Stimulated activated CD8-positive, alpha-beta memory T cell treated with anti-CD3 and anti-CD28 coated beads, Interleukin-12 subunit alpha, Interleukin-12 subunit beta, amount 100 ng/mL, for 24 hours (primary cell): ENCODE data around the gene LHPP.
"Not testable (repeated sequence)": the region's sequence is repeated elsewhere in the genome, so short reads cannot be mapped to it uniquely, and the experiment has no call there.

Experiments
- DNase-seq: peaks from one replicate; pipeline ENCODE4 v3.0.0-alpha.2; 2020; ENCODE audit errors: extremely low read depth

LHPP gene

DNA sequence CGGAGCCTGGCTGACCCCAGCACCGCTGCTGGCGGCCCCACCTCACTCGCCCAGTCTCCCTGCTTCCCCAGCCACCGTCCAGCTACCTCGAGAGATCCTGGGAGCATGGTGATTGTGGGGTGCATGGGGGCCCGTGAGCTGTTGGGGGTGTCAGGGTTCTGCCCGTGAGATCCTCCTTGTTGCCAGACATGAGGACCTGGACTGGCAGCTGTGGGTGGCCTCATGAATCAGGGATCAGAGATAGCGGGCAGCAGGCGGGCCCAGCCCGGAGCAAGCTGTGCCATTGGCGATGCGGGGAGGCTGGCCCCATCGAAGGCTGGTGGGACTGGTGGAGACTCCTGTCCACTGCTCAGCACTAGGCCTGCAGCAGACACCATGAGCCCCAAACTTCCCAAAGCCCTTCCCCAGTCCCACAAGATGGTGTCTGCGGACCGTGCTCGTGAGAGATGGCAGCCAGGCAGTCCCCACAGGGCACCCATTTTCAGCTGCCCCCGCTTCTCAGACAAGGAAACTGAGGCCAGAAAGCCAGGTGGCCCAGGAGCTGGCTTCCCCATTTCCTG is 75.6 kb downstream of the LHPP start:
- no peak for DNase-seq

DNA sequence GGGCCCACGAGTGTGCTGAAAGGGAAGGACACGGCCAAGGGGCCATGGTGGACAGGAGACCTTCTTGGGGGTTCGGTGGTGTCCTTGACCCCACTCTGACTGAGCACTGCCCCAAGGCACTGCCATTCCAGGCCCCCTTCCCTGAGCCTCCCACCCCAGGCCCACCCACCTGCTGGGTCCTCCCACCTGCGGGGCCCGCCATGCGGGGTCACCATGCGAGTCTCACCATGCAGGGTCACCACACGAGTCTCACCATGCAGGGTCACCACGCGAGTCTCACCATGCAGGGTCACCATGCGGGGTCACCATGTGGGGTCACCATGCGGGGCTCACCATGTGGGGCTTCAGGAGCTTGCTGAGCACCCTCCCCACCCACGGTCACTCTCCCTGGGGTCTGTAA is 76.3 kb downstream of the LHPP start:
- DNase-seq, result no peak

DNA sequence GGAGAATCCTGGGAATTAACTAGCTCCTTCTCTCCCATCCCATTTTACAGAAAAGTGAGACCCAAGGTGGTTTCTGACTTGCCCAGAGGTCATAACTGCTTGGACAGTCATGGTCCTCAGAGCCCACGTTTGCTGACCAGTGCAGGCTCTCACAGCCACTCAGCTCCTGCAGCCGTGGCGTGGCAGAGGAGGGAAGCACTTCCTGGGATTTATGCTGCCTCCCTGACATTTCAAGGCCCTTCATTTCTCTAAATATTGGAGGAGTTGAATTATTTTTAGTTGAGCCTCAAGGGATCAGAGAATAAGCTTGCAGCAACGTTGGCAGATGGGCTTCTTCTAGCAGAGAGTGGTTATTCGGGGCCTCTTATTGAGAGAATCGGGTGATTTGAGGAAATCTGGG is 77.1 kb downstream of the LHPP start:
- no peak for DNase-seq

DNA sequence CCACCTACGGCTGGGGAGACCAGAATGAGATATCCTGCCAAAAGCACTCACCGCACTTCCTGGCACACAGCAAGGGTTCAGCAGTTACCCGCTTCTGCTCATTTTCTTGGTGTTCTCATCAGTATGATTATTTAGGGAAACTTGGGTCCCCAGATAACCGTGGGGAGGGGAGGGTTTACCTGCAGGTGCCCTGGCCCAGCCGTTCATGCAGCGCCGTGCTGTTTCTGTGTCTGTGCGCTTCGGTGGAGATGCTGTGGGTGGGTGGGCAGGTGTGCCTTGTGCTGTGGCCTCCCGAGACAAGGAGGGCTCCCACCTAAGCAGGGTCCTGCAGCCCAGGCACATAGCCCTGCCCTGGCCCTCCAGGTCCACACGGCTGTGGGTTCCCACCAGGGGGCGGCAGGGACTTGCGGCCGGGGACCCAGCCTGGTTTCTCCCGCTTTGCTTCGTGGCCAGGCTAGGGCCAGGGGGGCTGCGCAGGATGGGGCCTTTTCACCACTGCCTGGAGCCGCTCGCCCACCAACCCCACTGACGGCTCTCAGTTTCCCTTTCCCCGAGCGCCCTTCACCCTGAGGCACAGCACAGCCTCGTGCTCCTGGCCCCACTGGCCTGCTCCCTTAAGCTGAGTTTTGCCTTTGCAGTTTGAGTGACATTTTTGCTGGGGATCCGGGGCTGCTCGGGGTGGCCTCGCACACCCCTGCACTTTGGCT is 78.5 kb downstream of the LHPP start:
- DNase-seq, result peak; percentile 32

DNA sequence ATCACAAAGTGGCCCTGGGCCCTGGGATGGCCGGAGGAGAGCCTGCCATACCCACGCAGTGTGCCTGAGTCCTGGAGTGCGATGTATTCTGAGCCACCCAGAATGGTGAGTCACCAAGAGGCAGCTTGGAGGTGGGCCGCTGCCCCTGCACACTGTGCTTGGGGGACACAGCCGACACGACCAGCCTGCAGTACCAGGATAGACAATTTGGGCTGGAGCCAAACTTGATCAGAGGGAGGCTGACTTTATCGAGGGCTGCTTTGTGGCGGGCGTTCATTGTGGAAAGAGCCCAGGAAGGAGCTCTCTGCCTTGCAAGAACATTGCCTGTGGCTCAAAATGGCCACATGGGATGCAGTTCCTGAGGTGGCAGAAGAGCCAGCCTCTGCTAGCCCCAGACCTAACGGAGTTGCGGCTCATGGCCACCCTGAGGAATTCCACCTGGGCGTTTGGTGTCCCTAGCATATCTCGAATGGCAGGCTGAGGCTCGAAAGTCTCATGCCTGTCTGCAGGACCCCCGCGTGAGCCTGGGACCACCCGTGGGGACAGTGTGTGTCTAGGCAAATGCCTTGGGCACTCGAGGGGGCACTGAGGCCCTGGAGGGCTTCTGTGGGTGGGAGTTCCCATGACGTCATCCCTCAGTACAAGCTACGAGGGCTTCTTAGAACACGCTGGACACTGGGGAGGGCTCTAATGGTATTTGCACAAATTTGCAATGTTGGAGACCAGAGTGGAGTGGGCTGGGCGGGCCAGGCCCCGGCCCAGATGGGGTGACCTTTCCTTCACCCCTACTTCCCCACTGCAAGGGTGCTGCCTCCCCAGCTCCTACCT is 79.7 kb downstream of the LHPP start:
- no peak for DNase-seq

DNA sequence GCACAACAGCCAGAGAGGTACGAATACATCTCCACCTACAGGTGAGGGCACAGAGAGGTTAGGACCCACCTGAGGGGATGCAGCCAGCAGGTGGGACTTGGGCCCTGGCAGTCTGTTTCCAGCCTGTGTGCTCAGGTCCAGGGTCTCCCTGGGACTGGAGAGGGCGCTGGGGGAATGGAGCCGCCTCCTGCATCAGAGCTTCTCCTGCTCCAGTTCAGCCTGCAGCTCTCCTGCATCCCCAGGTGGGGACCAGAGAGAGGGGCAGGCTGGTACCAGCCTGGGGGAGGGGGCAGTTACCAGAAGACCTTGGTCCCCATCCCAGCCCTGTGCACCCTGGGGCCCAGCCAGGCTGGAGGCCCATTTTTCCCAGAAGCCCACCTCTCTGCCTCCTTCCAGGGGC is 80.7 kb downstream of the LHPP start:
- DNase-seq, result no peak

DNA sequence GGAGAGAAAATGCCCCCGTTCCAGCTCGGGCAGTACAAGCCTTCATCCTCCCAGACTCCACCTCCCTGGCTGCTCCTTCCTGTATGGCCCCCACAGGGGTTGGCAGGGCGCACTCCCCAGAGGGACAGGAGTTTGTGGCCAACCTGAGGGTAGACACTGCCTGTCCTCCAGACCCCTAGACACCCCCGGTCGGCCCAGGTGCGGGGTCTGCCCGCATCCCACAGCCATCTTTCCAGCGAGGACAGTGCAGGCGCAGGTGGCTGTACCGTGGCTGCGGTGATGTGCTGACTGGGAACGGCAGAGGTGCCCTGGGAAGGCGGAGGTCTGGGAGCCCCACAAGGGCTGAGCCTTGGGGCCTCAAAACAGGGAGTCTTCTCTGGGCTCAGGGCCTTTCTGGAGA is 81.5 kb downstream of the LHPP start:
- DNase-seq, result no peak

DNA sequence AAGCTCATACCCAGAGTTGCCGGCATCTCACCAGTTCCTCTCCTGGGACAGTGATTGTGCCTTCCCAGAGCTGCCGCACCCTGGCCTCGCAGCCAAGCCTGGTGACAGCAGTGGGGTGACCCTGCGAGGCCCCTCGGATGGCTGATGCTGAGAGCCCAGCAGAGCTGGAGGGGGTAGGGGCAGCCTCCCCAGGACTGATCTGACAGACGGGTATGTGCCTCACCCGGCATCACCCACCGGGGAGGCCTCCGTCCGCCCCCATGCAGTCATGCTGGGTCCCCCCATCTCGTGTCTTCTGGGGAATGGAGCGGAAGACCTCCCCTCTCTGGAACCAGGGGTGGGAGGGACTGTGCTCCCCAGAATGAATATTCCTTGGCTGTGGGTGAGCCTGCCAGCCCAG is 82.3 kb downstream of the LHPP start:
- DNase-seq, result no peak

DNA sequence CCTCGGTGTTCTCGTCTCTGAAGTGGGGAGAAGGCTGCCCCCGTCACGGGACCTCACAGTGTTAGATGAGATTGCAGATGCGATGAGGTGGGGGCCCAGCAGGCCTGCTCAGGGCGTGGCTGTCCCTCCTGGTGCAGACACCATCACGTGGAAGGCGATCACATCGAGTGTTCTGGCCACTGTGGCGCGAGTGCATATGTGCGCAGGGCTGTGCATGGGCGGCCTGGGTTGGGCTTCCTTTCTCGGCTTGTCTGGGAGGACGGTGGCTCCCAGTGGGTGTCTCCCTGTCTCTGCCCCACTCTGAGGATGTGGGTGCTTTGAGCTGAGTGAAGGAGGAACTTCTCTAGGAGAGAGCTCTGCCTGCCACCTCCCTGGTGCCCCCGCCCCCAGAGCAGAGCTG is 83.1 kb downstream of the LHPP start:
- no peak for DNase-seq

DNA sequence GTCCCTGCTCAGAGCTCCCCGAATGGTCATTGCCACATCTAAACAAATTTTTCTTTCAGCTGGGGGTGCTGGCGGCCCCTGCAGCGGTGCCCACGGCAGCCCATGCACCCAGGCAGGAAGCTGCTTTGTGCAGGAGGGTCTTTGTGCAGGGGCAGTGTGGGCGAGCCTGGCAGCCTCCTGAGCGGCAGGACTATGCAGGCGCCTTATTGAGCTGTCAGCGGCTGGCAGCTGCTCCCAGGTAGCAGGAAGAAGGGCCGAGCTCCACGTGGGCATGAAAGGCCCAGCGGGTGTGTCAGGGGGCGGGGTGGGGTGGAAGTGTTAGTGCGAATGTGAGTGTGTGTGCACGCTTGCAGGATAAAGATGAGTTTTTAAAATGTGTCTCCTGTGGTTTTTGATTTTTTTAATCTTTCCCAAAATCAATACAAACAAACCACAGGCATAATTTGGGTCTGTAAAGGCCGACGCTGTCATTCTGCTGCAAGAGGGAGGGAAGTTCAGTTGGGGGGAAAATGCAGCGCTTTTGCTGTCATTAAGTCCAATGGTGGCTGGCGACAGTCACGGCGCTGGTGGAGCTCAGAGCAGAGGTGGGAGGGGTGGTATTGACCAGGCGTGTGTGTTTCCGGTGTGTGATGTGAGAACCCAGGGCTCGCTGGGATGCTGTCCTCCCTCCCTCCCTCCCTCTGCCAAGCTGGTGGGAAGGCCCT is 83.9 kb downstream of the LHPP start:
- no peak for DNase-seq

DNA sequence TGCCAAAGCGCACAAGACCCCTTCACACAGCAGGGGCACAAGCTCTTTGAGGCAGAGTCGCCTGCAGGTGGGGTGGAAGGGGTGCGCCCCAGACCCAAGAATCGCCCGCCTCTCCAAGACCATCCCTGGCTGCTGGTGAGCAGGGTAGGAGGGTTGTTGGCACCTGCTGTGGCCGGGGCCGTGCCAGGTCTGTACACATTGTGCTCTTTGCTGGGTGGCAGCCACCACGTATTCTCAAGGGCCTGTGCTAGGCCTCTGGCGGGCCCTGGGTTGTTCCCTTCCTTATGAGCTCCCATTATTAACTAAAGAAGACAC is 84.4 kb downstream of the LHPP start:
- no peak for DNase-seq

DNA sequence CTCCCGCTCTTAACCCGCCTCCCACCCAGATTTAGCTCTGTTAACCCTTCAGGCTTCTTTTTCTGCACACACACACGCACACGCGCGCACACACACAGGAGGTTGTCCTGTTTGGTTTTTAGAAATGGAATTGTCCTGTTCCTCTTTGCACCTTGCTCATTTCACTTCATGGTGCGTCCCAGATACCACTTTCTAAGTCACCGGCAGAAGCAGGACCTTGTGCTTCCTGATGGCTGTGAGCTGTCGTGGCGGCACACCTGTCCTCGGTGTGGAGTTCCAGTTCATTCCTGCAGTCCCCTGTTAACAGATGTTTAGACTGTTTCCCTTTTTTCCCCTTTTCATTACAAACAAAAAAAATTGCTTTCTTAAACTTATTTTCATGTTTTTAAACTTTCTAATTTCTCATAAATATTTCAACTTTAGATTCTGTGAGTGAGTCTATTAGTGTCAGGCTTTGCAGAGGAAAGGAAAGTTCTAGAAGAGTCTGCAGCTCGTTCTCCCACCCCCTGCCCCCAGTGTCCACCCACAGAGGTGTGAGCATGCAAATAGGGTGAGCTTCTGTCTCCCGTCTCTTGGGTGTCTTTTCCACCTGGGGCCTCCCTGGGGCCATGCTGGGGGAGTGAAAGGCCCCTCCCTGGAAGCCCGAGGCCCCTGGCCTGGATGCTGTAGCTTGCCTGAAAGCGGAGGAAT is 85.5 kb downstream of the LHPP start:
- no peak for DNase-seq

DNA sequence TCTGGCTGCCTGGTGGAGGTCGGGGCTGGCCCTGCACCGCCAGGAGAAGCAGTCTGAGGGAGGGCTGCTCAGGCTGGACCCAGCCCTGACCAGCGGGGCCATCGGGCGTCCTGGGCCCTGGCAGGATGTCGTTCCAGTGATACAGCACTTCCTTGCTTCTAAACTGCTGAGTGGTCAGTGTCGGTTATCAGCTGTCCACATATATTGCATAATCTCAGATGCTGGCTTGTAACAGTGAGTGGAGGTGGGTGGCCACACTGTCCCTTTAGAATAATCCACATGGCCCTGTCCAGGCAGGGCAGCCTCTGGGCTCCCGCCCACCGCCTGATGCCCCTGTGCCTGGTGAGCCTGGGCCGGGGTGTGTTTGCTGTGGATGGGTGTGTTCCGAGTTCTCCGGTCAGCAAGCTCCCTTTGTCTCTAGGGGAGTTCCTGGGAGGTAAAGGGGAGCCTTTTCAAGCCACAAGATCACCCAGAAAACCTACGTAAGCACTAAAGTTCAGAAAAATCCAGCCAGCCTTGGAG is 86.1 kb downstream of the LHPP start:
- no peak for DNase-seq

DNA sequence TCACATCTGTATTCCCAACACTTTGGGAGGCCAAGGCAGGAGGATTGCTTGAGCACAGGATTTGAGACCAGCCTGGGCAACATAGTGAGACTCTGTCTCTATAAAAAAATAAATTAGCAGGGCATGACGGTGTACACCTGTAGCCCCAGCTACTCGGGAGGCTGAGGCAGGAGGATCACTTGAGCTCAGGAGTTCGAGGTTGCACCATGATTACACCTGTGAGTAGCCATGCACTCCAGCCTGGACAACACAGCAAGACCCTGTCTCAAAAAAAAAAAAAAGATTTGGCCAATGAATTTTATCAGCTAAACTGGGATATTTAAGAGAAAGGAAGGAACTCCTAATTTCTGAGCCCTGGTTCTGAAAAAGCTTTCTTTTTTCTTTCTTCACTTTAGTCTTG is 87.5 kb downstream of the LHPP start:
- DNase-seq, result not testable (repeated sequence)

DNA sequence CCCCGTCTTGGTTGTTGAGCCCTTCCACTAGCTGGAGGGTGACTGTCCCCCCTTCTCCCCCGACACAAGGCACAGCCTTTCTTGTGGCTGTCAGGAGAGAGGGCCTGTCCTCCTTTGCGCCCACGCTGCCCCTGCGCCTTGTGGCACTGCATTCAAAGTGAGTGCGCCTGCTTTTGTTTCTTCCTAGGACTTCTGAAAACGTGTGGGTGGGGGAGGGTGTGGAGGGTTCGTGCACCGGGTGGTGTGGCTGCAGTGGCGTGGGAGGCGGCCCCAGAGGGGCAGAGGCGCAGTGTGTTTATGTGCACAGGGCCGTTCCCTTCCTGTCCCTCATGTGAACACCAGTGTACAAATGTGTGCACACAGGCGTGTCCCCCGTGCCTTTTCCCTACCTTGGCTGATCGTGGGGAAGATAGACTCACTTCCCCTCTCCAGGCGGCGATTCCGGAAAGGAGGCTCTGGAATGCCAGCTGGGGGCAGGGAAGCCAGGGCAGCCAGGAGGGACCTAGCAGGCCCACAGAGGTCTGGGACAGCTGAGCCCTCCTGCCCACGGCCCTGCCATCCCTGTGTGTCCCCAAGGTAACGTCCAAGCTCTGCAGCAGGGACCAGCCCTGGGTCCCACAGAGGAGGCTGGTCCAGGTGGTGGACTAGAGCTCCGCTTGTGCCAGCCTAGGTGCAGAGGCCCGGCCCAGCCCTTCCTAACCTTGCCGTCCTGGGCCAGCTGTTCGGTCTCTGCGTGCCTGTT is 88.8 kb downstream of the LHPP start:
- DNase-seq, result no peak

DNA sequence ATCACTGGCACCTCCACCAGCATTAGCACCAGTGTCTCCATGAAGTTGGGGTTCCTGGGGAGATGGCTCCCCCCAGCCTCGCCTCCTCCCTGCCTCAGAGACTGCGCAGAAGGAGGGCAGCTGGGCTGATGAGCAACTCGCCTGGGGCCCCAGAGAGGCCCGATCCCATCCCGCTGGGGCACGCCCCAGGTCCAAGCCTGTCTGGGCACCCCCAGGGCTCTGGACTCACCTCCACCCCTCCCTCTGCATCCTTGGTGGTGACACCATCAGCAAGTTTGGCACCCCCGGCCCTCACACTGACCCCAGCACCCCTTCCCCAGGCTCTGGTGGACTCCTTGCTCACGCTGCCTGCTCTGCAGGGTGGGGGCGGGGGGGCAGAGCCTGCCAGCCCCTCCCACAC is 89.5 kb downstream of the LHPP start:
- DNase-seq, result no peak

DNA sequence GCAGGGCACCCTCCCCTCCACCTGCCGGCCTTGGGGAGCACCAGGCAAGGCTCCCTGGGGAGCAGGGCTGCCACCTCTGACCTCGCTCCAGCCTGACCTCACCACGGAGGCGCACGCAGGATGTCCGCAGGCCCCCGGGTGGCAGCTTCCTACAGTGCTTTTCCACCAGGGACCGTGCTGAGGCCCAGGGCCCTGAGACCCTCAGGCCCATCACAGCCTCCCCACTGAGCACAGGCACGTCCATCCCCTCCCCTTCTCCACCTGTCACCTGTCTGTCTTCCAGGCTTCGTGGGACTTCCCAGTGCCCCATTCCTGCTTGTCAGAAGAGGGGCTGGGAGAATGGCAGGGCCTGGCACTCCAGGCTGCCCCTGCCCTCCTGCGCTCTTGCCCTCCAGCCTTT is 90.1 kb downstream of the LHPP start:
- DNase-seq, result no peak

DNA sequence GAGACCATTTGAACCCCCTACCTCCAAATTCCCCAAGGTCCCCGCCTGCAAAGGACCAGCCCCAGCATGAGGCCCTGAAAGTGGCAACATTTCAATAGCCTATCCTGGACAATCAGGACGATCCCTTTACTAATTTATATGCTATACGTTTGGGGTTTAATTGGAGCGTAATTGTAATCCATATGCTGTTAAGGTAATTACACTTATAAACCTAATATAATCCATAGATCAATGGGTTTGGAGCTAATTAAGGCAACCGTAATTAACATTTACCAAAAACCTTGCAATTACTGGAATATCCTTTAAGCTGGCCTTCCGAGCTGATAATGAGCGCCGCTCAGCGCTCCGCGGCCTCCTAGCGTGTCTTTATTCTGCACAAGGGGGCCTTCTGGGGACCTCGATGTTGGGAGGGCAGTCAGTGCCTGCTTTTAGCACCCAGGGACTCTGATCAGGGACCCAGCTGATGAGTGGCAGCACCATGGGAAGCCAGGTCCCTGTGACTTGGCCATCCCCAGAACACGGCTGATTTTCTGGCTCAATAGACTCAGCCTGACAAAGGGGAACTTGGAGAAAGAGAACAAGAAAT is 91.2 kb downstream of the LHPP start:
- DNase-seq, result no peak

DNA sequence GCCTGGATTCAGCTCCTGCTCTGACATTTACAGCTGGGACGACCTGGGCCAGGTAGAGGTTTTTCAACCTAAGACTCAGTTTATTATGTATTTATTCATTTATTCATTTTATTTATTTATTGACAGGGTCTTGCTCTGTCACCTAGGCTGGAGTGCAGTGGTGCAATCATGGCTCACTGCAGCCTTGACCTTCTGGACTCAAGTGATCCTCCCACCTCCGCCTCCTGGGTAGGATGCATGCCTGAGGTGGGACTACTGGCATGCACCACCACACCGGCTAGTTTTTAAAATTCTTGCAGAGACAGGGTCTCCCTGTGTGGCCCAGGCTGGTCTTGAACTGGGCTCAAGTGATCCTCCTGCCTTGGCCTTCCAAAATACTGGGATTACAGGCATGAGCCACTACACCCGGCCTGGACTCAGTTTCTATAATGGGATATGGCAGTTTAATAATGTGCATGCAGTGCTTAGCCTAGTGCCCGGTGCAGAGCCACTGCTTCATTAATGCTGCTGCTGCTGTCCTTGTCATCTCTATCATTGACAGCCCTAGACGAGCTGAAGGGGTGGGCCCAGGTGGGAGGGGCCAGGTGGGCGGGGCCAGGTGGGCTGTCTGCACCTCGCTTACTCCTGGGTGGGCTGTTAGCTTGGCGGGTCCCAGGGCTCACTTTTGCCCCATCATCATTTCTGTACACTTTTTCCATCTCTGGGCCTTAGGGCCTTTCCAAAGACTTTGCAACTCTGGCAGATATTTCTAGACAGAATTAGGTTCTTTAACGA is 92.6 kb downstream of the LHPP start:
- DNase-seq, result no peak

DNA sequence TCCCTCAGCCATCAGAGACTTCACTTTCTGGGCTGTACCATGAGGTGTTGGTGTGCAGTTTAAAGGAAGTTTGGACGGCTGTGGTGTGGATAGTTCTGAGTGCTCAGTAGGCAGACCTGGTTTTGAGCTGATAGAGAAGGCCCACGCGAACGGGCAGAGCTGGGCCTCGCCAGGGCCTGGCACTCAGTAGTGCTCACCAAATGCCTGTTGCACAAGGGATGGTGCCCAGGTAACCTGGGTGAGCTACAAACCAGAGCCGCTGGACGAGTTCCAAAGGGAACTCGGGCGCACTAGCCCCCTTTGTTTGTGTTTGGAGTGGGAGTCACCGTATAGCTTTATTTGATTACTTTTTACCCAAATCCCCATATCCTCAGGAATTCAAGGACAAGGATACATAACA is 95.5 kb downstream of the LHPP start:
- DNase-seq, result no peak
